Mesothelial cell of epicardium (in vitro differentiated cells): ENCODE measurements around the gene PAF1. TPM values are rescaled to one million over a fixed set of nuclear protein-coding genes. Genes with fewer than 3 reads are reported as not detected.
A peak's percentile ranks its signal among the peaks of the same experiment; 100 is the strongest.

Source experiments
- DNase-seq, 2 experiments: peaks; one replicate each; pipeline ENCODE4 v3.0.0; 2021; ENCODE audit warnings: low spot score in 2 of 2; ENCODE audit not compliant: unreplicated experiment in 2 of 2
- H3K27ac Mint-ChIP-seq: 2 replicates; pipeline ENCODE4 v1.8.0; 2021; ENCODE audit warnings: mixed read lengths
- H3K27me3 Mint-ChIP-seq: 2 replicates; pipeline ENCODE4 v1.8.0; 2021; ENCODE audit warnings: low read depth, mixed read lengths
- H3K36me3 Mint-ChIP-seq: 2 replicates; pipeline ENCODE4 v1.8.0; 2021; ENCODE audit warnings: mixed read lengths
- H3K4me1 Mint-ChIP-seq: 2 replicates; pipeline ENCODE4 v1.8.0; 2021; ENCODE audit warnings: mixed read lengths
- H3K4me3 Mint-ChIP-seq: 2 replicates; pipeline ENCODE4 v1.8.0; 2021; ENCODE audit warnings: mild to moderate bottlenecking, moderate library complexity, mixed read lengths
- H3K9me3 Mint-ChIP-seq: 2 replicates; pipeline ENCODE4 v1.8.0; 2021; ENCODE audit warnings: mixed read lengths
- total RNA-seq: library from RNA; stranded (reverse); gene quantifications from 3 replicates; pipeline ENCODE4 v1.2.1, GENCODE V29; 2021
- TF ChIP-seq, protein P1 (sequence below): fragments of 200-600 bp; sonication (generic); IDR thresholded peaks from one replicate; pipeline ENCODE4 v1.5.0; 2021; ENCODE audit warnings: antibody characterized with exemption; ENCODE audit not compliant: unreplicated experiment

Gene PAF1
- total RNA-seq, 1 donor from 2014 or later: 41.4 TPM

DNA sequence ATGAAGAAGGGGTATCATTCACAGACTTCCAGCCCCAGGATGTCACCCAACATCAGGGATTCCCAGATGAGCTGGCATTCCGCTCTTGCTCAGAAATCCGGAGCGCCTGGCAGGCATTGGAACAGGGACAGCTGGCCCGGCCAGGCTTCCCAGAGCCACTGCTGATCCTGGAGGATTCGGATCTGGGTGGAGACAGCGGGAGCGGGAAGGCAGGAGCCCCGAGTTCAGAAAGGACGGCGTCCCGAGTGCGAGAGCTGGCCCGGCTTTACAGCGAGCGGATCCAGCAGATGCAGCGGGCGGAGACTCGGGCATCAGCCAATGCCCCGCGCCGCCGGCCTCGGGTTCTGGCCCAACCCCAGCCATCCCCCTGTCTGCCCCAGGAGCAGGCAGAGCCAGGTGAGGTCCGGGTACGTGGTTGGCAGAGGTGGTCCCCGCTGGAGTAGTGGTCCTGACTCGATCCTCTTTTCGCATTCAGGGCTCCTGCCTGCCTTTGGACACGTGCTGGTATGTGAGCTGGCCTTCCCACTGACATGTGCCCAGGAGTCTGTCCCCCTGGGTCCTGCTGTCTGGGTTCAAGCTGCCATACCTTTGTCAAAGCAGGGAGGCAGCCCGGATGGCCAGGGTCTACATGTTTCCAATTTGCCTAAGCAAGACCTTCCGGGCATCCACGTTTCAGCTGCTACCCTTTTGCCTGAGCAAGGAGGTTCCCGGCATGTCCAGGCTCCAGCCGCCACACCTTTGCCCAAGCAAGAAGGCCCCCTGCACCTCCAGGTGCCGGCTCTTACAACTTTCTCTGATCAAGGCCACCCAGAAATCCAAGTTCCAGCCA lies 32.6 kb upstream of the PAF1 start:
- H3K4me1 Mint-ChIP-seq: peaks cover 5% of the 10 kb centered on the region
- DNase-seq: no peak
- peak overlapping the region; percentile 37 for H3K27ac Mint-ChIP-seq
- no peaks in the 10 kb centered on the region for H3K27me3 Mint-ChIP-seq
- H3K36me3 Mint-ChIP-seq: peaks cover 31% of the 10 kb centered on the region
- H3K9me3 Mint-ChIP-seq: no peaks in the 10 kb centered on the region
- TF ChIP-seq, protein P1, sequence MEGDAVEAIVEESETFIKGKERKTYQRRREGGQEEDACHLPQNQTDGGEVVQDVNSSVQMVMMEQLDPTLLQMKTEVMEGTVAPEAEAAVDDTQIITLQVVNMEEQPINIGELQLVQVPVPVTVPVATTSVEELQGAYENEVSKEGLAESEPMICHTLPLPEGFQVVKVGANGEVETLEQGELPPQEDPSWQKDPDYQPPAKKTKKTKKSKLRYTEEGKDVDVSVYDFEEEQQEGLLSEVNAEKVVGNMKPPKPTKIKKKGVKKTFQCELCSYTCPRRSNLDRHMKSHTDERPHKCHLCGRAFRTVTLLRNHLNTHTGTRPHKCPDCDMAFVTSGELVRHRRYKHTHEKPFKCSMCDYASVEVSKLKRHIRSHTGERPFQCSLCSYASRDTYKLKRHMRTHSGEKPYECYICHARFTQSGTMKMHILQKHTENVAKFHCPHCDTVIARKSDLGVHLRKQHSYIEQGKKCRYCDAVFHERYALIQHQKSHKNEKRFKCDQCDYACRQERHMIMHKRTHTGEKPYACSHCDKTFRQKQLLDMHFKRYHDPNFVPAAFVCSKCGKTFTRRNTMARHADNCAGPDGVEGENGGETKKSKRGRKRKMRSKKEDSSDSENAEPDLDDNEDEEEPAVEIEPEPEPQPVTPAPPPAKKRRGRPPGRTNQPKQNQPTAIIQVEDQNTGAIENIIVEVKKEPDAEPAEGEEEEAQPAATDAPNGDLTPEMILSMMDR: no peak
- H3K4me3 Mint-ChIP-seq: no peak overlapping the region

DNA sequence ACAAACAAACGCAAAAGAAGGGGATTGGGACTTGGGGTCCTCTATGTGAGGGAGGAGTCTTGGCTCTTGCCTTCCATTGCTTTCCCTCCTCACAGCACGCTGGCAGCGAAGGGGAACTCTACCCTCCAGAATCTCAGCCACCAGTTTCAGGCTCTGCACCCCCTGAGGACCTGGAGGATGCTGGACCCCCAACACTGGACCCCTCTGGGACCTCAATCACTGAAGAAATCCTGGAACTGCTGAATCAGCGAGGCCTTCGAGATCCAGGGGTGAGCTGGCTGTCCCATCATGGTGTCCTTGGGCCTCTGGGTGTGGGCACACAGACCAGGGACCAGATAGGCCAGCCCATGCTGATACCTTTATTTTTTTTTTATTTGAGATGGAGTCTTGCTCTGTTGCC lies 31.1 kb upstream of the PAF1 start:
- no peaks in the 10 kb centered on the region for H3K27me3 Mint-ChIP-seq
- no peaks in the 10 kb centered on the region for H3K4me1 Mint-ChIP-seq
- DNase-seq: no peak
- no peak overlapping the region for H3K4me3 Mint-ChIP-seq
- TF ChIP-seq, protein P1: no peak
- H3K9me3 Mint-ChIP-seq: no peaks in the 10 kb centered on the region
- H3K36me3 Mint-ChIP-seq: peaks cover 33% of the 10 kb centered on the region
- H3K27ac Mint-ChIP-seq: no peak overlapping the region

DNA sequence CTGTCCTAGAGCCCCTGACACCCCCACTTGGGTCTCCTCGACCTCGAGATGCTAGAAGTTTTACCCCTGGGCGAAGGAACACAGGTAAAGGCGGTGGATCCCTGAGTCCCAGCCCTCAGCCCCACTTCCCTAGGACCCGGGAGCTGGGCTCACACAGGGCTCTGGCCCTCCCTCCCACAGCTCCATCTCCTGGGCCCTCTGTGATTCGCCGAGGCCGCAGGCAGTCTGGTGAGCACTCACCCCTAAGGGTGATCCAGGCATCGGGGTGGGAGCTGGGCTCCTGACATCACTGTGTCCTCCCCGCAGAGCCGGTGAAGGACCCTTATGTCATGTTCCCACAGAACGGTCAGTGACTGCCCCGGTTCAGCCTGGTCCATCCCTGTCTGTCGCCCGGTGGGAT lies 29.9 kb upstream of the PAF1 start:
- Mint-ChIP-seq H3K36me3 (peaks cover 28% of the 10 kb centered on the region), H3K27me3 (no peaks in the 10 kb centered on the region), H3K9me3 (no peaks in the 10 kb centered on the region), H3K27ac (no peak overlapping the region), H3K4me3 (no peak overlapping the region), H3K4me1 (no peaks in the 10 kb centered on the region)
- DNase-seq: no peak
- TF ChIP-seq, protein P1: no peak

DNA sequence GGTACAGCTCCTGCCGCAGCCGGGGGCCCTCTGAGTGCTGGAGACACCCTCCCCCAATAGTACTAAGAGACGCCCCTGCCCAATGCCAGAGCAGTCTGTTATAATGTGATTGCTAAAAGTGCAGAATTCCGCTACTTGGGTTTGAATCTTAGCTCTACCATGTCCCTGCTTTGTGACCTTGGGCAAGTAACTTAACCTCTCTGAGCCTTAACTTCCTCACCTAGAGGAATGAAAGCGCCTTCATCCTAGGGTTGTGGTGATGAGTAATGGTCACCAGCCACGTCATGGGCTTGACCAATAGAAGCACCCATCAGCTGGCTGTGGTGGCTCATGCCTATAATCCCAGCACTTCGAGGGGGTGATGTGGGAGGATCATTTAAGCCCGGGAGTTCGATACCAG lies 28.1 kb upstream of the PAF1 start:
- DNase-seq: no peak
- H3K4me1 Mint-ChIP-seq: peaks cover 16% of the 10 kb centered on the region
- TF ChIP-seq, protein P1: no peak
- H3K27me3 Mint-ChIP-seq: no peaks in the 10 kb centered on the region
- H3K4me3 Mint-ChIP-seq: no peak overlapping the region
- H3K27ac Mint-ChIP-seq: no peak overlapping the region
- peaks cover 18% of the 10 kb centered on the region for H3K36me3 Mint-ChIP-seq
- no peaks in the 10 kb centered on the region for H3K9me3 Mint-ChIP-seq

DNA sequence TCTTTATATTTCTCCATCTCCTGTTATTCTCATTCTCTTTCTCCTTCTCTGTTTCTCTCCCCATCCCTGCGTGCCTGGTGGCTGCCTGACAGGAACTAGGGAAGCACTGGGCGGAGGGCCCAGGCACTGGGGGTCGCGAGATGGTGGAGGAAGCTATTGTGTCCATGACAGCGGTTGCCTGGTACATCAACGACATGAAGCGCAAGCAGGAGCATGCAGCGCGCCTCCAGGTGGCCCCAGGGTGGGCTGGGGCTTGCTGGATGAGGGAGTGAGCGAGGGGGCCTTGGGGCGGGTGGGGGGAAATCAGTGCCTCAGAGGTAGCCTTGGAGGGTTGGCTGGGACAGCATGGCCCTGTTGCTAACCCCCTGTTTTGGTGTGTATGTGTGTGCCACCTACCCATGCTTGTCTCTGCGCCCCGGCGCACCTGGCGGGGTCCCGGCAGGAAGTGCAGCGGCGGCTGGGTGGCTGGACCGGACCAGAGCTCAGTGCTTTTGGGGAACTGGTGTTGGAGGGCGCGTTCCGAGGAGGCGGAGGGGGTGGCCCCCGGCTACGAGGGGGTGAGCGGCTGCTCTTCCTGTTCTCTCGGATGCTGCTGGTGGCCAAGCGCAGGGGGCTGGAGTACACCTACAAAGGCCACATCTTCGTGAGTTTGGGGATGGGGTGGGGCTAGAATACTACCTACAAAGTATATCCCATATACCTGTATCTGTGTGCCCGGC lies 26.7 kb upstream of the PAF1 start:
- no peaks in the 10 kb centered on the region for H3K27me3 Mint-ChIP-seq
- TF ChIP-seq, protein P1: no peak
- peak overlapping the region; percentile 76 for H3K27ac Mint-ChIP-seq
- peaks cover 18% of the 10 kb centered on the region for H3K4me1 Mint-ChIP-seq
- DNase-seq: no peak
- H3K9me3 Mint-ChIP-seq: no peaks in the 10 kb centered on the region
- H3K36me3 Mint-ChIP-seq: peaks cover 13% of the 10 kb centered on the region
- no peak overlapping the region for H3K4me3 Mint-ChIP-seq
